Stimulated activated naive CD4-positive, alpha-beta T cell treated with Interleukin-2 at 50 U/mL for 16 hours (primary cell): Measurements from ENCODE around the gene CBX4.

Source experiments
- DNase-seq: peaks from one replicate; lab custom pipeline; 2025; lab: John Stamatoyannopoulos, UW

The CBX4 gene

DNA sequence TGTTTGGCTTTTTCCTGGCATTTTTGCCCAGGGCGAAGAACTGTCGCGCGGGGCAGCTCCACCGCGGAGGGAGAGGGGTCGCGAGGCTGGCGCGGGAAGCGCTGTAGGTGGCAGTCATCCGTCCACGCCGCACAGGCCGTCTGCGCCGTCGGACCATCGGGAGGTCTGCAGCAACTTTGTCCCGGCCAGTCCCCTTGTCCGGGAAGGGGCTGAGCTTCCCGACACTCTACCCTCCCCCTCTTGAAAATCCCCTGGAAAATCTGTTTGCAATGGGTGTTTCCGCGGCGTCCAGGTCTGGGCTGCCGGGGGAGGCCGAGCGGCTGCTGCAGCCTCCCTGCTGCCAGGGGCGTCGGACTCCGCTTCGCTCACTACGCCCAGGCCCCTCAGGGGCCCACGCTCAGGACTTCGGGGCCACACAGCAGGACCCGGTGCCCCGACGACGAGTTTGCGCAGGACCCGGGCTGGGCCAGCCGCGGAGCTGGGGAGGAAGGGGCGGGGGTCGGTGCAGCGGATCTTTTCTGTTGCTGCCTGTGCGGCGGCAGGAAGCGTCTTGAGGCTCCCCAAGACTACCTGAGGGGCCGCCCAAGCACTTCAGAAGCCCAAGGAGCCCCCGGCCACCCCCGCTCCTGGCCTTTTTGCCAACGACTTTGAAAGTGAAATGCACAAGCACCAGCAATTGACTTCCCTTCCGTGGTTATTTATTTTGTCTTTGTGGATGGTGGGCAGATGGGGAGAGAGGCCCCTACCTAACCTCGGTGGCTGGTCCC, 2.3 kb upstream of the CBX4 start:
- DNase-seq = no peak

DNA sequence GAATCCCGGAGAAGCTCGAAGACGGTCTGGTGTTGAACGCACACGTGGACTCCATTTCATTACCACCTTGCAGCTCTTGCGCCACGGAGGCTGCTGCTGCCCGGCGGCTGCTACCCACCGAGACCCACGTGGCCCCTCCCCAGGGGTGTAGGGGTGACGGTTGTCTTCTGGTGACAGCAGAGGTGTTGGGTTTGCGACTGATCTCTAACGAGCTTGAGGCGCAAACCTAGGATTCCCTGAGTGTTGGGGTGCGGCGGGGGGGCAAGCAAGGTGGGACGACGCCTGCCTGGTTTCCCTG, 1.7 kb upstream of the CBX4 start:
- no peak for DNase-seq

GRCh38 chr17:79840269-79840988, 1.2 kb upstream of the CBX4 start:
- peak; percentile 11 for DNase-seq

DNA sequence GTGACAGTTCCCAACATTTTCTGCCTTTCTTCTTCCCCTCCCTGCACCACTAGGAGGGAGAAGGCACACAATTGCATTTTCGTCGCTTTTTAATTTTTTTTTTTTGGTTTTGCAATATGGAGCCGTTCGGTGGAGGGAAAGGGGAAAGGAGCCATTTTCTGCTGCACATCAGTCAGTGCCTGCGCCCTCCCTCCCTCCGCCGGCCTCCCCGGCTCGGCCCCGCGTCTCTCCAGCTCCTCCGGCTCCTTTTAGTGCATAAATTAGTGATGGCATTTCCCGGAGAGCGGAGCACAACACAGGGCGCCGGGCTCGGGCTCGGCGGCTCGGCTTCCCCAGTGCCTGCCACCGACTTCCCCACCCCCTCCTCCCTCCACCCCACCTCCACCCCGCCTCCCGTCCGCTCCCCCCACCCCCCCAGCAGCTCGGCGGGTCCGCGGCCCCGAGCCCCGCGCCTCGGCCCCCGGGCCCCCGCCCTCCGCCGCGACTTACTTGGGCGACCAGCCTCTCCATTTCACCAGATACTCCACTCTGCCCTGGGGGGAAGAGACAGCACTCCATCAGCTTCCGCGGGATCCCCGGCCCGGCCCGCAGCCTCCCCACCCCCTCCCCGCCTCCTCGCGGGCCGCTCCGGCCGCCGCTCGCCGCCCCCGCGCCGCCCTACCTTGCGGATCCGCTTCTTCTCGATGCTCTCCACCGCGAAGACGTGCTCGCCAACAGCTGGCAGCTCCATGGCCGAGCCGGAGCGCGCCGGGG, 542 bp downstream of the CBX4 start:
- peak; percentile 51 for DNase-seq

GRCh38 chr17:79837888-79838521, 1.2 kb downstream of the CBX4 start:
- DNase-seq = peak; percentile 38

- peak; percentile 17 for DNase-seq
Measured at GRCh38 chr17:79836972-79837887, 2.0 kb downstream of the CBX4 start.

- DNase-seq = no peak
Measured at GRCh38 chr17:79836510-79836971, 2.7 kb downstream of the CBX4 start.

DNA sequence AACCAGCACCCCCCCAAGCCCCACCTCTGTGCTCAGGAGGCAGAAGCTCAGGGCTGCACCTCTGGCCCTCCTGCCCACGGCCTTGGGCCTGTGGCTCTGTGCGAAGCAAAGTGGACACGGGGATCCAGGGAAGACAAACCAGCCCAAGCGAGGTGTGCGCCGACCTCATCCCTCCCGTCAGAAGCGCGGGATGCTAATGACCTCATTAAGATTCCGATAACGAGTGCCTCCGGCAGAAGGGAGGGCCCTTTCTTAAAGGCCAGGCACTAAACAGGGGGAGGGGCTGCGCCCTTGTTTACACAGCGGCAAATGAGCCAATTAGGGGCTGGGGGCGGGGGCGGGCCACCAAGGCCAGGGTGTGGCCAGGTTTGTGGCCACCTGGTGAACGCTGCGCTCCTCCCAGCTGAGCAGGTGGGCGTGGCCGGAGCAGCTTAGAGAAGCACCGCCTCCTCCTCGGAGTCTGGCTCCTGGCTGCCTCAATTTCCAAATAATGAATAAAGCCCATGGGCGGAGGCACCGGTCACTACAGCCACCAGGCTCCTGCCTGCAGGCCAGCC, 3.2 kb downstream of the CBX4 start:
- no peak for DNase-seq

- DNase-seq = no peak
Measured at GRCh38 chr17:79835470-79835899, 3.8 kb downstream of the CBX4 start.

GRCh38 chr17:79834565-79835469, 4.4 kb downstream of the CBX4 start:
- DNase-seq = no peak

- DNase-seq = no peak
Measured at GRCh38 chr17:79833744-79834564, 5.3 kb downstream of the CBX4 start.

GRCh38 chr17:79833110-79833450, 6.2 kb downstream of the CBX4 start:
- DNase-seq = no peak

GRCh38 chr17:79832218-79833109, 6.8 kb downstream of the CBX4 start:
- no peak for DNase-seq

- no peak for DNase-seq
Measured at GRCh38 chr17:79831265-79832217, 7.7 kb downstream of the CBX4 start.

DNA sequence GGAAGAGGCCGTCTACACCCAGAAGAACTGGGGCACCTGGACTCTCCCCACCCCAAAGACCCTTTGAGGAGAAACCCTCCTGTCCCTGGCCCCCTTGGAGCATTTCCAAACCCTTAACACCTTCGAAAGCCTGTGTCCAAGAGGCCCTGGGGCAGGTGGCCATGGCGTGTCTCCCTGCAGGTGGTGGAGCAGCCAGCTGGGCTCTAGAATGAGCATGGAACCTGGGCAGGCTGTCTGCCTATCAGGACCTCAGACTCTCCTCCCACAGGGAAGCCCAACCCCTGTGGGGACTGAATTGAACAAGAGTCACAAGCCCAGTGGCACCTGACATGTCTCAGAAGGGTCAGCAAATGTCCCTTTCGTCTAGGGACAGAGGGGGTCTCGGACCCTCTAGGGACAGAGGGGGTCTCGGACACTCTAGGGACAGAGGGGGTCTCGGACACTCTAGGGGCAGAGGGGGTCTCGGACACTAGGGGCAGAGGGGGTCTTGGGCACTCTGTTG, 8.4 kb downstream of the CBX4 start:
- DNase-seq = no peak

GRCh38 chr17:79830303-79830702, 8.9 kb downstream of the CBX4 start:
- no peak for DNase-seq

GRCh38 chr17:79829457-79829856, 9.8 kb downstream of the CBX4 start:
- DNase-seq = no peak
